NCI-H446 treated with DMSO at 0.1 percent for 48 hours (cell line): Measurements from ENCODE around the gene PXDN.

Experiments used
- DNase-seq: peaks from one replicate; lab custom pipeline; 2025; lab: John Stamatoyannopoulos, UW

Gene PXDN

GRCh38 chr2:1663621-1664020, 80.7 kb downstream of the PXDN start:
- no peak for DNase-seq

GRCh38 chr2:1662606-1663180, 81.6 kb downstream of the PXDN start:
- DNase-seq = no peak

DNA sequence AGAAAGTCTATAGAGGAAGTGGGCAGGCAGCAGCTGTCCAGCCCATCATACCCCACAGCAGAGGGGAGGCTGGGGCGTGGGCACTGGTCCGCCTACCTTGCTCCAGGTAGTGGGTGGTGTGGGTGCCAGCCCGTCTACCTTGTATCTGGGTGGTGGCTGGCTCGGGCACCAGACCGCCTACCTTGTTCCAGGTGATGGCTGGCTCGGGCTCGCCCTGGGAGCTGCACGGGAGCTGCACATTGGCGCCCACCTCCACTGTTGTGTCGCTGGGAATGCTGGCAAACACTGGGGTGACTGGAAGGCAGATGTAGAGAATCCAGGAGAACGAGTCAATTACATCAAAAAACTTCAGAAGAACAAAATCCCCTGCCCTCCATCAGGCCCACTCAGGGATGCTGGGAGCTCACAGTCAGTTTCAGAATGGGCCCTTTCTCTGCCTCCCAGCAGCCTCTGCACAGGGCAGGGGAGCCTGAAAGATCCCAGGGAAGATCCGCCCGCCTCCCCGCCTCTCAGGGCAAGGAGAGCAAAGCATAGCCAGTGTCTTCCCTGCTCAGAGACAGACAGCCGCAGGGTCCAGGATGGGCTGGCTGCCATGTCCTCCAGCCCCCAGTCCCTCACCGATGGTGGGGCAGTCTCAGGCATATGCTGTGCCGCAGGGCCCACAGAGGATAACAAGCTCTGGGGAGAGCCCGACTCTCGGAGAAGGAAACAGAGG, 82.3 kb downstream of the PXDN start:
- DNase-seq = no peak

DNA sequence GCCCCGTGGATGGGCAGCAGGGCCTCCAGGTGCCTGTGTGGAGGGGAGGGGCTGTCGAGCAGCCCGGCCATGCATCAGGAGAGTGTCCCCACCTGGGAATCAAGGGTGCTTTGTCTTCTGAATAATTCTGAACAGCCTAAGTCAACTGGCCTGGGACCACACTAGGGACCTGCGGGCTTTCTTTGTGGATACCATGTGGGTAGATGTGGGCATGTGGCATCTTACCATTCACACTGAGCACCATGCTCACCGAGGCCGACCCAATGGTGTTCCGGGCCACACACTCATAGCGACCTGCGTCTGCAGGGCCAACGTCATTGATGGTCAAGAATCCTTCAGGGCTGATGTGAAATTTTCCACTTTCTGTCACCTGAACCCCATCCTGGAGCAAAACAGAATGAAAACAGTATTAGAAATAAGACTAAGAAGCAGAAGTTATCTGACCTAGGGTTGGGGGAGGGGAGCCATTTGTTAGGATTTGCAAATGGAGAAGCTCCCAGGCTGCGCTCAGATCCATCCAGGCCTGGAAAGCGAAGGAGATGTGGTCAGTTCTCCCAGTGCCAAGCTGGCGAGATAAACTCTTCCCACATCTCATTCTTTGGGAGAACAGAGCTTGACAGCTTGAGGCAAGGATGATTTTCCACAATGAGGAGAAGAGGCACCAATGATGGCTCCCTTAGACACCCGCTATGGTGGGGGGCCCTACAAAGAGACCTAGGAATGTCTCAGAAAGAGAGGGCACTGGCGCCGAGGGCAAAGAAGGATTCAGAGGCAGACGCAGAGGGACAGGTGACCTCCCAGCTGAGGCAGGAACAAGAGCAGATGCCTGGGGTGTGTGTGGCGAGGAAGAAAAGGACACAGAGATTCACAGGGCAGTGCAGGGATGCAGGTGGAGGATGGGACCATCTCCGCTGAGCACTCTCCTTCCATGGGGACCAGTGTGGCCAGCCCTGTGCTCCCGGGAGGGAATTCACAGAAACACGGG, 83.4 kb downstream of the PXDN start:
- no peak for DNase-seq

DNA sequence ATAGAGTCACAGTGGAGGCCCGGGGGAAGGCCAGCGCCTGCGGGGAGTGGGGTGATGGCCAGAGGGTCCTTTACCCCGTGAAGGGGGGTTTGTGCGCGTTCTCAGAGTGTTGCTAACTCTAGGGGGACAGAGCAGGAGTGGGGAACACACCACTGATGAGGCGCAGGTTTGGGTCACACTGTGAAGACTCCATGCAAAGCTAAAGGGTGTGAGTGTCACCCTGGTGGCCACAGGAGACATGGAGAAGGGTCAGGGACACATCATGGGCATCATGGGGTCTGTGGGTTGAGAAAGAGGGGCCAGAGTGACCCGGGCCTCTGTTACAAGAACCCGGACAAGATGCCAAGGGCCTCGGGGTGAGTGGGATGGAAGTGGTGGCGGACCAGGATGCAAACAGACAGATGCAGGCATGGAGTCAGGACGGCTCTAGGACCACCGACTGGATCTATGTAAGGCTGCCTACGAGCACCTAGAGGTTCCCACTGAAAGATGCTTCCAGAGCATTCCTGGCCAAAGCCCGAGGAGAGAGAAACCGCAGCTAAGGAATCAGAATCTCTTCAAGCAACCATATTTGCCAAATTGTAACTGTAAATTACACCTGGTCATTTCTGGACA, 84.3 kb downstream of the PXDN start:
- no peak for DNase-seq

DNA sequence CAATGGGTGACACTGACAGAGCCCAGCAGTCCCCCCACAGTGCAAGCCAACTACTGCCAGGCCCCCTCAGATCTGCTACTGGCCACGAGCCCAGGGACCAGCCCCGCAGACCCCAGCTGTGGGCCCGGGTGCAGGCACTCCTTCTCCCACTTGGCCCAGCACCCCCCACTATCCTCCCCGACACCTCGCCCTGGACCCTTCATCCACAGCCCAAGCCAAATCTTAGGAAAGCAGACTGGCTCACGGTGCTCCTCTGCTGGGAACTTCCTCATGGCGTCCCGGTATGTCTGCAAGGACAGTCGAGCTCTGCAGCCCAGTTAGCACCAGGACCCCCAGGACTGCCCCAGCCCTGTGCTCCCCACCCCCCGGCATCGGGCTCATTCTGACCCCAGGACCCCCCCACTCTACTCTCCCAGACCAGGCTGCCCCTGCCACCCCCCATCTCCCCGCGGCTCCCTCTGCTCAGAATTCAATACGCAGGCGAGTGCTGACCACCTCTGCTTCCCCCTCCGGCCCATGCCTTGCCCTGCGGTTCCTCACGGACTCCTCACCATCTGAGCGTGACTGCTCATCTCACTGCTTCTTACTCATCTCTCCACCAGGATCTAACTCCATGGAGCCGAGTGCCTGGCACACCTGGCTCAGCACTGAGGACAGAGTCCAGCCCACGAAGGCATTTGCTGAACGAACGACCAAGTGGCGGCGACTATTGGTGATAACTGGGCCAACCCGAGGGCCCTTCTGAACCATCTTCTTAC, 85.7 kb downstream of the PXDN start:
- DNase-seq = no peak

- DNase-seq = no peak
These were observed 87.1 kb downstream of the PXDN start for GRCh38 chr2:1656961-1657841.

- DNase-seq = no peak
These were observed 87.9 kb downstream of the PXDN start for GRCh38 chr2:1656326-1656960.

GRCh38 chr2:1655461-1655860, 88.9 kb downstream of the PXDN start:
- DNase-seq = no peak

- DNase-seq = no peak
These were observed 89.5 kb downstream of the PXDN start for GRCh38 chr2:1654696-1655374.

GRCh38 chr2:1653956-1654695, 90.2 kb downstream of the PXDN start:
- DNase-seq = no peak

DNA sequence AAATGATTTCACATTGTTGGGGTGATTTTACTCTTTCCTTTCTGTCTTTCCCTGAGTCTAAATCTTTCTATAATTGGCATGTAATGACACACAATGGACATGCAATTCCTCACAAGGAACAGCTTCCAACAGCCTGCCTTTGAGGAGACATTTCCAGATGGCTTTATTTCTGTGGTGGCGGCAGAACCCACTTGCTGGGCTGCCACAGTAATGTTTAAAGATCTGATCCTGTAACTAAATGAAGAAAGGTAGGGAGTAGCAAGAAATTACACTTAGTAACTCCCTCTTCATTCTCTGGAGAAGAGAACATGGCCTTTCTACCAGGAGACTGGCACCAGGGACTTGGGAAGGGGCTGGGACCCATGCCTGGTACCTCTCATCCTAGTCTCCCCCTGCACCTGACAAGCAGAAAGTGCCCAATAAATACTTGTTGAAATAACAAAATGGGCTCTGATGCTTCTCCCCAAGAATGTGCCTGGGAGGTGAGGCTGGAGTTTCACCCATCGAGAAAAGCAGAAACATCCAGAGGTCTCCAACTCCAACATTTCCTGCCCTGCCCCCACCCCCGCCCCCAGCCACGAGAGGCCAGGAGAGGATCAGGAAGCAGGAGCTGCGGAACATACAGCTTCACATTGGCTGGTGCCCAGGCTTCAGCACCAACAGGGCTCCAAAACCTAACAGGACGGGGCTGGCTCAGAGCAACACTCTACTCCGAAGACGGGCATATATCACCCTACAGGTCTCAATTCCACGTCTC, 92.1 kb downstream of the PXDN start:
- no peak for DNase-seq

DNA sequence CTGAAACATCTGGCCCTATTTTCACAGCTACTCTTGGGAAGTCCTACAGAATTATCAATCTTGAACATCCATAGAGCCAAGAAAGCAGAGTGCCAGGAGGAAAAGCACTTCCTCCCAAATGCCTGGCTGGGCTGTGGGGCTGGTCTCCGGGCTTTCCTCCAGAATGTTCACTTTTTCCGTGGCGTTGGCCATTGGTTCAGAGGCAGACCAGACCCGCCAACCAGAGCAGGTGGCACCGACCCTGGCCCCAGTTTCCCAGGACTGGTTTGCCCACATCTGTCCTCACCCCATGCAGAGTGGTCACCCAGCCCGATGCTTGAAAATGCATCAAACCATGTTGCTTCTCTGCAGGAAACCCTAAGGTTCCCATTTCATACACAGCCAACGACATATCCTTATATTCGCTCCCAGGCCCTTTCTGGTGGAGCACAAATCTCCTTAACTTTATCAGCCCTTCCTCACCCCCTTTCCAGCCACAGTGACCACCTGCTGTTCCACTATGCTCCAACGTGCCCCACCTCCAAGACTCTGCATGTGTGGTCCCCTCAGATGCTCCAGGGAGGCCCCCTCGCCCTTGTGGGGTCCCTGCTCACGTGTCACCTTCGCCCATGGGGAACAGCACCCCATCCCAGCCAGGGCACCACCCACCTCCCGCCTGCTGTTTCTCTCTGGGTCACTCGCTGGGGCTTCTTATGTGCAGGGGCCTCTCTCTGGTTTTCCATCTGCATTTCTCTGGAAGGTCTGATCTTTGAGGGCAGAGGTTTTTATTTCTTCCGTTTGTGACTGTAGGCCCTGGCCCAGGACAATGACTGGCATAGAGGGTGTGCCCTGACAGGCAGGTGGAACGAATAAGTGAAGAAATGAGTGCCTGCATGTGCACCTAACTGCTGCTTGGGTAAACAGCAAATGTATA, 92.9 kb downstream of the PXDN start:
- DNase-seq = no peak

GRCh38 chr2:1650085-1650872, 94.0 kb downstream of the PXDN start:
- DNase-seq = no peak

- no peak for DNase-seq
These were observed 94.9 kb downstream of the PXDN start for GRCh38 chr2:1649103-1650084.
